A549 (cell line): ENCODE data around the gene BTG4. TPM values are rescaled to one million over a fixed set of nuclear protein-coding genes. Genes with fewer than 3 reads are reported as not detected.

Experiments
- ATAC-seq, 2 experiments: fragments of 200-7000 bp in 1 of 2; fragments of >200 bp in 1 of 2; cut with Nextera tagmentation in 1 of 2; cut with Tn5 transposase in 1 of 2; 3 replicates each; pipeline versions ENCODE4 v1.8.0 to v1.9.1; 2018 to 2020; ENCODE audit warnings: mild to moderate bottlenecking in 1 of 2, moderate library complexity in 1 of 2
- CTCF ChIA-PET: fragments of 300-600 bp; sonication (Branson Sonifier 250); formaldehyde crosslinking; extraction: SDS; loops from one replicate; lab custom pipeline; 2021; ENCODE audit warnings: antibody characterized with exemption, inconsistent platforms; lab: Yijun Ruan, JAX
- POLR2A ChIA-PET: fragments of 350-600 bp; formaldehyde crosslinking; extraction: SDS; loops from one replicate; lab custom pipeline; 2021; ENCODE audit warnings: antibody characterized with exemption, inconsistent platforms; lab: Yijun Ruan, JAX
- DNase-seq, 2 experiments: peaks; one replicate each; pipeline versions ENCODE4 v3.0.0 to v3.0.0-alpha.2; 2011 to 2016; ENCODE audit warnings: low read depth in 1 of 2, low spot score in 1 of 2
- FAIRE-seq: peaks from 2 replicates; lab custom pipeline; 2011; peaks lifted over from hg19 to GRCh38; lab: Jason Lieb, UNC
- H3K27ac ChIP-seq, 2 experiments: fragments of >200 bp; sonication (Bioruptor Twin); formaldehyde crosslinking; 3 replicates each; pipeline ENCODE4 v1.5.1; 2016 to 2017
- H3K4me1 ChIP-seq: fragments of >200 bp; sonication (Bioruptor Twin); formaldehyde crosslinking; 3 replicates; pipeline ENCODE4 v1.6.1; 2016
- H3K4me2 ChIP-seq: fragments of >200 bp; sonication (Bioruptor Twin); formaldehyde crosslinking; 3 replicates; pipeline ENCODE4 v1.6.1; 2016
- H3K4me3 ChIP-seq: fragments of >200 bp; sonication (Bioruptor Twin); formaldehyde crosslinking; 3 replicates; pipeline ENCODE4 v1.5.1; 2016
- H3K9me3 ChIP-seq: fragments of >200 bp; sonication (Bioruptor Twin); formaldehyde crosslinking; 3 replicates; pipeline ENCODE4 v1.6.1; 2016
- CEBPB ChIP-seq, 2 experiments: fragments of >200 bp in 1 of 2; sonication (Bioruptor Twin) in 1 of 2; formaldehyde crosslinking in 1 of 2; IDR thresholded peaks; 2 replicates each; pipeline ENCODE4 v1.6.1; 2012 to 2016
- EHMT2 ChIP-seq: fragments of 200-600 bp; sonication (generic); IDR thresholded peaks from 2 replicates; pipeline ENCODE4 v1.6.1; 2016; ENCODE audit warnings: antibody characterized with exemption, low read depth, mild to moderate bottlenecking, moderate library complexity
- EP300 ChIP-seq, 2 experiments: fragments of >200 bp; sonication (Bioruptor Twin); formaldehyde crosslinking; IDR thresholded peaks; 2 replicates in 1 of 2; 3 replicates in 1 of 2; pipeline ENCODE4 v1.6.1; 2016 to 2017
- GATA3 ChIP-seq: IDR thresholded peaks from 2 replicates; pipeline ENCODE4 v1.6.1; 2012; ENCODE audit warnings: borderline replicate concordance
- HOXA7 ChIP-seq: fragments of 250-450 bp; sonication (Bioruptor Pico); IDR thresholded peaks from 2 replicates; pipeline ENCODE4 v1.5.0; 2020; ENCODE audit warnings: mild to moderate bottlenecking, moderate library complexity
- JUN ChIP-seq, 2 experiments: fragments of >200 bp; sonication (Bioruptor Twin); formaldehyde crosslinking; IDR thresholded peaks; 2 replicates in 1 of 2; 3 replicates in 1 of 2; pipeline ENCODE4 v1.6.1; 2016 to 2017
- JUNB ChIP-seq: fragments of >200 bp; sonication (Bioruptor Twin); formaldehyde crosslinking; IDR thresholded peaks from 2 replicates; pipeline ENCODE4 v1.6.1; 2016
- MYC ChIP-seq: IDR thresholded peaks from 2 replicates; pipeline ENCODE4 v1.6.1; 2012; ENCODE audit warnings: mild to moderate bottlenecking, inconsistent platforms, low read length, improper control_type of control experiment, borderline replicate concordance
- NFE2L2 ChIP-seq: fragments of 150-350 bp; conservative IDR thresholded peaks from 2 replicates; pipeline ENCODE4 v1.6.1; 2014; ENCODE audit warnings: low read length
- NR3C1 ChIP-seq: fragments of >200 bp; sonication (Bioruptor Twin); formaldehyde crosslinking; IDR thresholded peaks from 3 replicates; pipeline ENCODE4 v1.6.1; 2017
- POLR2A ChIP-seq: IDR thresholded peaks from 2 replicates; pipeline ENCODE4 v1.6.1; 2012; ENCODE audit warnings: mild to moderate bottlenecking, low read length
- POLR2AphosphoS2 ChIP-seq: conservative IDR thresholded peaks from 2 replicates; pipeline ENCODE4 v1.6.1; 2012; ENCODE audit warnings: low read length, improper control_type of control experiment, inconsistent platforms
- RARB ChIP-seq: fragments of 250-450 bp; sonication (Bioruptor Pico); IDR thresholded peaks from 2 replicates; pipeline ENCODE4 v1.8.0; 2021; ENCODE audit warnings: mild to moderate bottlenecking, moderate library complexity
- TFCP2L1 ChIP-seq: fragments of 250-450 bp; sonication (Bioruptor Pico); IDR thresholded peaks from 2 replicates; pipeline ENCODE4 v1.5.0; 2021; ENCODE audit warnings: mild to moderate bottlenecking
- ZSCAN20 ChIP-seq: fragments of 250-450 bp; sonication (Bioruptor Pico); IDR thresholded peaks from 2 replicates; pipeline ENCODE4 v1.8.0; 2022; ENCODE audit warnings: mild to moderate bottlenecking, moderate library complexity
- WGBS: methylation state at CpG from one replicate; pipeline ENCODE4 v1.1.6; 2017; ENCODE audit errors: missing lambda C conversion rate; 5-methylcytosine and 5-hydroxymethylcytosine counted together
- polyA plus RNA-seq, 4 experiments: library from polyadenylated mRNA; depleted of rRNA in 3 of 4; stranded (reverse); fragments of >200 nt; fragmentation: RNase III in 1 of 4; extraction: RNeasy Plus Mini Kit Qiagen cat#74134 plus additional on column Dnase treatment in 1 of 4; gene quantifications; 2 replicates in 3 of 4; 3 replicates in 1 of 4; pipeline ENCODE4 v1.2.3, GENCODE V29; 2011 to 2017
- TF ChIP-seq, protein P1 (sequence below): IDR thresholded peaks from 2 replicates; pipeline ENCODE4 v1.6.1; 2012
- TF ChIP-seq, protein P2 (sequence below): IDR thresholded peaks from 2 replicates; pipeline ENCODE4 v1.6.1; 2012
- TF ChIP-seq, protein P3 (sequence below): fragments of 200-600 bp; sonication (generic); IDR thresholded peaks from 2 replicates; pipeline ENCODE4 v1.6.1; 2016; ENCODE audit warnings: antibody characterized with exemption, mild to moderate bottlenecking, moderate library complexity
- TF ChIP-seq, protein P4 (sequence below): IDR thresholded peaks from 2 replicates; pipeline ENCODE4 v1.6.1; 2012; ENCODE audit warnings: low read depth, borderline replicate concordance
- TF ChIP-seq, protein P5 (sequence below): fragments of >200 bp; sonication (Bioruptor Twin); formaldehyde crosslinking; IDR thresholded peaks from 3 replicates; pipeline ENCODE4 v1.6.1; 2016
- TF ChIP-seq, protein P6 (sequence below): fragments of 150-350 bp; IDR thresholded peaks from 2 replicates; pipeline ENCODE4 v1.6.1; 2014; ENCODE audit warnings: low read depth, mild to moderate bottlenecking, low read length
- TF ChIP-seq, protein P7 (sequence below): fragments of 250-450 bp; sonication (Bioruptor Pico); IDR thresholded peaks from 2 replicates; pipeline ENCODE4 v1.5.0; 2020; ENCODE audit warnings: low read depth, mild to moderate bottlenecking, moderate library complexity
- TF ChIP-seq, protein P8 (sequence below): fragments of >200 bp; sonication (Bioruptor Twin); formaldehyde crosslinking; IDR thresholded peaks from 3 replicates; pipeline ENCODE4 v1.5.1; 2016

The BTG4 gene
- polyA plus RNA-seq, 2 of the 4 experiments (the other 2 are of a cell fraction): 0.23 to 0.36 TPM

DNA sequence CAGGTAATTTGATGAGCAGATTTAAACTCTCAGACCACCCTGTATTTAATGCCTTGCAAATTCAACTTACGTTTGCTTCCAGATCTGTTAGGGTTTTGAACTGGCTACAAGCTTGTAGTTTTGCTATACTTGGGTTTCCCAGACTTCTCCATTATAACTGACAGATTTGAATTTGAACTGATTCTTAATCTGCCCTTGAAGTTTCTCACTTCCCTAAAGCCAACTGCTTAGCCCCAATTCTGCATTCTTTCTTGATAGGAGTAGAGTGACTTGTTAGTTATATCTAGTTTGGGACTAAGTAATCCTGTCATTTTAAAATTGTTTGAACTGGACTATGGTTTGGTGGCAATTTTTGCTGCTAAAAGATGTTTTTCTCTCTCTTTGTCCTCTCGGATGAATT, 38.1 kb upstream of the BTG4 start:
- Histone ChIP-seq H3K4me1 (no peaks in the 10 kb centered on the region), H3K4me3 (no peak overlapping the region), H3K27ac (no peak overlapping the region), H3K9me3 (no peaks in the 10 kb centered on the region), H3K4me2 (no peak overlapping the region)
- ChIA-PET POLR2A (no interaction called here), CTCF (no interaction called here)
- TF ChIP-seq POLR2A (no peak), EP300 (IDR thresholded peaks at IDR 0.05) (no peak), EHMT2 (no peak), GATA3 (no peak), POLR2AphosphoS2 (no peak), CEBPB (IDR thresholded peaks at IDR 0.05) (no peak), NR3C1 (no peak)
- TF ChIP-seq, protein P1, sequence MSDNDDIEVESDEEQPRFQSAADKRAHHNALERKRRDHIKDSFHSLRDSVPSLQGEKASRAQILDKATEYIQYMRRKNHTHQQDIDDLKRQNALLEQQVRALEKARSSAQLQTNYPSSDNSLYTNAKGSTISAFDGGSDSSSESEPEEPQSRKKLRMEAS: no peak
- TF ChIP-seq, protein P2, sequence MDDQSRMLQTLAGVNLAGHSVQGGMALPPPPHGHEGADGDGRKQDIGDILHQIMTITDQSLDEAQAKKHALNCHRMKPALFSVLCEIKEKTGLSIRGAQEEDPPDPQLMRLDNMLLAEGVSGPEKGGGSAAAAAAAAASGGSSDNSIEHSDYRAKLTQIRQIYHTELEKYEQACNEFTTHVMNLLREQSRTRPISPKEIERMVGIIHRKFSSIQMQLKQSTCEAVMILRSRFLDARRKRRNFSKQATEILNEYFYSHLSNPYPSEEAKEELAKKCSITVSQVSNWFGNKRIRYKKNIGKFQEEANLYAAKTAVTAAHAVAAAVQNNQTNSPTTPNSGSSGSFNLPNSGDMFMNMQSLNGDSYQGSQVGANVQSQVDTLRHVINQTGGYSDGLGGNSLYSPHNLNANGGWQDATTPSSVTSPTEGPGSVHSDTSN: no peak
- TF ChIP-seq, protein P3, sequence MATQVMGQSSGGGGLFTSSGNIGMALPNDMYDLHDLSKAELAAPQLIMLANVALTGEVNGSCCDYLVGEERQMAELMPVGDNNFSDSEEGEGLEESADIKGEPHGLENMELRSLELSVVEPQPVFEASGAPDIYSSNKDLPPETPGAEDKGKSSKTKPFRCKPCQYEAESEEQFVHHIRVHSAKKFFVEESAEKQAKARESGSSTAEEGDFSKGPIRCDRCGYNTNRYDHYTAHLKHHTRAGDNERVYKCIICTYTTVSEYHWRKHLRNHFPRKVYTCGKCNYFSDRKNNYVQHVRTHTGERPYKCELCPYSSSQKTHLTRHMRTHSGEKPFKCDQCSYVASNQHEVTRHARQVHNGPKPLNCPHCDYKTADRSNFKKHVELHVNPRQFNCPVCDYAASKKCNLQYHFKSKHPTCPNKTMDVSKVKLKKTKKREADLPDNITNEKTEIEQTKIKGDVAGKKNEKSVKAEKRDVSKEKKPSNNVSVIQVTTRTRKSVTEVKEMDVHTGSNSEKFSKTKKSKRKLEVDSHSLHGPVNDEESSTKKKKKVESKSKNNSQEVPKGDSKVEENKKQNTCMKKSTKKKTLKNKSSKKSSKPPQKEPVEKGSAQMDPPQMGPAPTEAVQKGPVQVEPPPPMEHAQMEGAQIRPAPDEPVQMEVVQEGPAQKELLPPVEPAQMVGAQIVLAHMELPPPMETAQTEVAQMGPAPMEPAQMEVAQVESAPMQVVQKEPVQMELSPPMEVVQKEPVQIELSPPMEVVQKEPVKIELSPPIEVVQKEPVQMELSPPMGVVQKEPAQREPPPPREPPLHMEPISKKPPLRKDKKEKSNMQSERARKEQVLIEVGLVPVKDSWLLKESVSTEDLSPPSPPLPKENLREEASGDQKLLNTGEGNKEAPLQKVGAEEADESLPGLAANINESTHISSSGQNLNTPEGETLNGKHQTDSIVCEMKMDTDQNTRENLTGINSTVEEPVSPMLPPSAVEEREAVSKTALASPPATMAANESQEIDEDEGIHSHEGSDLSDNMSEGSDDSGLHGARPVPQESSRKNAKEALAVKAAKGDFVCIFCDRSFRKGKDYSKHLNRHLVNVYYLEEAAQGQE: no peak
- TF ChIP-seq, protein P4, sequence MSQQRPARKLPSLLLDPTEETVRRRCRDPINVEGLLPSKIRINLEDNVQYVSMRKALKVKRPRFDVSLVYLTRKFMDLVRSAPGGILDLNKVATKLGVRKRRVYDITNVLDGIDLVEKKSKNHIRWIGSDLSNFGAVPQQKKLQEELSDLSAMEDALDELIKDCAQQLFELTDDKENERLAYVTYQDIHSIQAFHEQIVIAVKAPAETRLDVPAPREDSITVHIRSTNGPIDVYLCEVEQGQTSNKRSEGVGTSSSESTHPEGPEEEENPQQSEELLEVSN: no peak
- TF ChIP-seq, protein P5, sequence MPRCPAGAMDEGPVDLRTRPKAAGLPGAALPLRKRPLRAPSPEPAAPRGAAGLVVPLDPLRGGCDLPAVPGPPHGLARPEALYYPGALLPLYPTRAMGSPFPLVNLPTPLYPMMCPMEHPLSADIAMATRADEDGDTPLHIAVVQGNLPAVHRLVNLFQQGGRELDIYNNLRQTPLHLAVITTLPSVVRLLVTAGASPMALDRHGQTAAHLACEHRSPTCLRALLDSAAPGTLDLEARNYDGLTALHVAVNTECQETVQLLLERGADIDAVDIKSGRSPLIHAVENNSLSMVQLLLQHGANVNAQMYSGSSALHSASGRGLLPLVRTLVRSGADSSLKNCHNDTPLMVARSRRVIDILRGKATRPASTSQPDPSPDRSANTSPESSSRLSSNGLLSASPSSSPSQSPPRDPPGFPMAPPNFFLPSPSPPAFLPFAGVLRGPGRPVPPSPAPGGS: no peak
- 83% methylated on average over 2 of the region's 2 CpGs for WGBS
- DNase-seq (no peak), FAIRE-seq (no peak), ATAC-seq (no peak)

DNA sequence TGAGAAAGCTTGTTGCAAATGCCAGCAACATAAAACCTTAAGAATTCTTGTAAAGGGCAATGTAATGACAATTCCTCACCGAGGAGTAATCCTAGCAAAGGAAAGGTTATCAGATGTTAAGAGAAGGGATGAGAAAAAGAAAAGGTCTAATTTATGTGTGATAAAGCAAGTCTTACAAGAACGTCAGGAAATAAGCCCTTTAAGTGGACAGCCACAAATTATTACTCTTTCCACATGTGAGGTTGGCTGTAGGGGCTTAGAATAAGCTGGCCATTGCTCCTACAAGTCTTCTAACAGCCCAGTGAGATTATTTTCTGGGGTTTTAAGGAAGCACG, 37.6 kb upstream of the BTG4 start:
- POLR2A ChIA-PET: no interaction called here
- Histone ChIP-seq H3K4me2 (no peak overlapping the region), H3K4me1 (no peaks in the 10 kb centered on the region), H3K9me3 (no peaks in the 10 kb centered on the region), H3K27ac (no peak overlapping the region), H3K4me3 (no peak overlapping the region)
- no peak for FAIRE-seq
- ATAC-seq: no peak
- no peak for TF ChIP-seq ZSCAN20 (CRISPR knock-in tag)
- no peak for TF ChIP-seq NFE2L2
- no peak for TF ChIP-seq HOXA7 (CRISPR knock-in tag)
- TF ChIP-seq JUN (IDR thresholded peaks at IDR 0.05): no peak
- TF ChIP-seq, protein P6, sequence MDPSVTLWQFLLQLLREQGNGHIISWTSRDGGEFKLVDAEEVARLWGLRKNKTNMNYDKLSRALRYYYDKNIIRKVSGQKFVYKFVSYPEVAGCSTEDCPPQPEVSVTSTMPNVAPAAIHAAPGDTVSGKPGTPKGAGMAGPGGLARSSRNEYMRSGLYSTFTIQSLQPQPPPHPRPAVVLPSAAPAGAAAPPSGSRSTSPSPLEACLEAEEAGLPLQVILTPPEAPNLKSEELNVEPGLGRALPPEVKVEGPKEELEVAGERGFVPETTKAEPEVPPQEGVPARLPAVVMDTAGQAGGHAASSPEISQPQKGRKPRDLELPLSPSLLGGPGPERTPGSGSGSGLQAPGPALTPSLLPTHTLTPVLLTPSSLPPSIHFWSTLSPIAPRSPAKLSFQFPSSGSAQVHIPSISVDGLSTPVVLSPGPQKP: no peak
- TF ChIP-seq, protein P7, sequence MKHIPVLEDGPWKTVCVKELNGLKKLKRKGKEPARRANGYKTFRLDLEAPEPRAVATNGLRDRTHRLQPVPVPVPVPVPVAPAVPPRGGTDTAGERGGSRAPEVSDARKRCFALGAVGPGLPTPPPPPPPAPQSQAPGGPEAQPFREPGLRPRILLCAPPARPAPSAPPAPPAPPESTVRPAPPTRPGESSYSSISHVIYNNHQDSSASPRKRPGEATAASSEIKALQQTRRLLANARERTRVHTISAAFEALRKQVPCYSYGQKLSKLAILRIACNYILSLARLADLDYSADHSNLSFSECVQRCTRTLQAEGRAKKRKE: no peak
- TF ChIP-seq JUNB: no peak
- TF ChIP-seq, protein P8, sequence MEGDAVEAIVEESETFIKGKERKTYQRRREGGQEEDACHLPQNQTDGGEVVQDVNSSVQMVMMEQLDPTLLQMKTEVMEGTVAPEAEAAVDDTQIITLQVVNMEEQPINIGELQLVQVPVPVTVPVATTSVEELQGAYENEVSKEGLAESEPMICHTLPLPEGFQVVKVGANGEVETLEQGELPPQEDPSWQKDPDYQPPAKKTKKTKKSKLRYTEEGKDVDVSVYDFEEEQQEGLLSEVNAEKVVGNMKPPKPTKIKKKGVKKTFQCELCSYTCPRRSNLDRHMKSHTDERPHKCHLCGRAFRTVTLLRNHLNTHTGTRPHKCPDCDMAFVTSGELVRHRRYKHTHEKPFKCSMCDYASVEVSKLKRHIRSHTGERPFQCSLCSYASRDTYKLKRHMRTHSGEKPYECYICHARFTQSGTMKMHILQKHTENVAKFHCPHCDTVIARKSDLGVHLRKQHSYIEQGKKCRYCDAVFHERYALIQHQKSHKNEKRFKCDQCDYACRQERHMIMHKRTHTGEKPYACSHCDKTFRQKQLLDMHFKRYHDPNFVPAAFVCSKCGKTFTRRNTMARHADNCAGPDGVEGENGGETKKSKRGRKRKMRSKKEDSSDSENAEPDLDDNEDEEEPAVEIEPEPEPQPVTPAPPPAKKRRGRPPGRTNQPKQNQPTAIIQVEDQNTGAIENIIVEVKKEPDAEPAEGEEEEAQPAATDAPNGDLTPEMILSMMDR: no peak
- no peak for TF ChIP-seq TFCP2L1
- TF ChIP-seq RARB (CRISPR knock-in tag): no peak
- TF ChIP-seq MYC: no peak
- TF ChIP-seq, all 56 proteins: peak for 0
- CTCF ChIA-PET: no interaction called here
- DNase-seq: no peak
- WGBS: 67% methylated on average over 3 of the region's 3 CpGs
